Measurements from ENCODE around the gene MYEF2.

Gene MYEF2

DNA sequence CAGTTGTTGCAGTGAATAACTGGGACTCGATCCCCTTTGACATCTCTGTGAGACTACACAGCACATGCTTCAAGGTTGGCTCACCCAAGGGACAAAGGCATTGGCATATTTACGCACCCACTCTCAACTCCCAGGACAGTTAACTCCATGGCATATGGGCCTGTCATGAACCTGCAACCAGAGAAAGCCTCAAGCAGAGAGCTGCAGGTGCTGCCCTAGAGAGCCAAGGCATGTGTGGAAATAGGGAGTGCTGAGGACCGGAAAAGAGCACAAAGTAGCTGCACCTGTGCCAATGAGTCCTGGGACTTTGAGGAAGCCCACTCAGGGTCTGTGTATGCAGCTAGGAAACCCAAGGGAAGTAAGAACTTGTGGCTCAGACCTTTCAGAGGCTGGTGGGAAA, 90.3 kb downstream of the MYEF2 start:
- DNase-seq (ENCODE audit: low read depth in 2 of 2) = no peak

DNA sequence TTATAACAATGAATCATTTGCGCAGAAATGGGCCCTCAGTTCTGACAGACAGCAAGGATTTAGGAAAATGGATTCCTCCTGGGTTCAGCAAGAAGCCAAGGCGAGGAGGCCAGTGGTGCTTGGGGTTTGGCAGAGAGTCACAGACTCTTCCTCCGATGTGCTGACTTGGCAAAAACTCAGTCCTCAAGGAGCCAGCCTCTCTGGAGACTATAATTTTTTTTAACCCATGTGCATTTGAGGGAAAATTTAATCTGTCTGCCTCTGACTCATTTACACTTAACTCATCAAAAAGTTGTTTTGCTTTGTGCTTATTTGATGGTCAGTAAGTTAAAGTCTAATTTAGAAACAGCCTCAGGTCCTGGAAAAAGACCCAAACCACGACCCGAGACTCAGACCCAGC, 91.5 kb downstream of the MYEF2 start:
- no peak for DNase-seq (ENCODE audit: low read depth in 2 of 2)

DNA sequence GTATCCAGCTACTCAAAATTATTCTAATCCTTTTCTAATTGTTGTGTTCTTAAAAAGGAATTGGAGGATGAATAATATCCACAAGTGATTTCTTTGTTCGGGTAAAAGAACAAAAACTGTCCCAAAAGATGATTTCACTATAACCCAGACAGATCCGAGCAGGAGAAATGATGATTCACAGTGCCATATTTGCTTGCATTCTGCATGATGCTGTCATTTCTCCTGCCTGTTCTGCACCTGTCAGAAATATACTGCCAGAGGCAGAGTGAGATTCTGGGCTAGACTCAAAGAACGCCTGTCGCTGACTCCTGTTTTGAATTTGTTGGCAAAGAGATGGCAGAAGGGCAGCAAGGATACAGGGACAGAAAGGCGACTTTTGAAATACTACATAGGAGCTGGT, 92.0 kb downstream of the MYEF2 start:
- no peak for DNase-seq (ENCODE audit: low read depth in 2 of 2)

DNA sequence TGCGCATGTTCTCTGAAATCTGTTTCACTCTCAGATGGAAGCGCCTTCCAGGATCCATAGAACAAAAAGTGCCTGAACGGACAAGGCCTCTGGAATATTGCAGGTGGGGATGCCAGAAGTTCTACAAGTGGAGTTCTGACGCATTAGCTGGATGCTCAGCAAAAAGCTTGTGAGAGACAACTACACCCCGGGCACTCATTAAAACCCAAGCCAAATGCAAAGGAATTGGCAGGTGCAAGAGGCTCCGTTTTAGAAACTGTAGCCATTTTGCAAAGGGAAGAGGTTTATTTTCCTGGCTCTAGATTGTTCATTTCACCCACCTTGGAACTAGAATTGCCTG, 92.5 kb downstream of the MYEF2 start:
- no peak for DNase-seq (ENCODE audit: low read depth in 2 of 2)

DNA sequence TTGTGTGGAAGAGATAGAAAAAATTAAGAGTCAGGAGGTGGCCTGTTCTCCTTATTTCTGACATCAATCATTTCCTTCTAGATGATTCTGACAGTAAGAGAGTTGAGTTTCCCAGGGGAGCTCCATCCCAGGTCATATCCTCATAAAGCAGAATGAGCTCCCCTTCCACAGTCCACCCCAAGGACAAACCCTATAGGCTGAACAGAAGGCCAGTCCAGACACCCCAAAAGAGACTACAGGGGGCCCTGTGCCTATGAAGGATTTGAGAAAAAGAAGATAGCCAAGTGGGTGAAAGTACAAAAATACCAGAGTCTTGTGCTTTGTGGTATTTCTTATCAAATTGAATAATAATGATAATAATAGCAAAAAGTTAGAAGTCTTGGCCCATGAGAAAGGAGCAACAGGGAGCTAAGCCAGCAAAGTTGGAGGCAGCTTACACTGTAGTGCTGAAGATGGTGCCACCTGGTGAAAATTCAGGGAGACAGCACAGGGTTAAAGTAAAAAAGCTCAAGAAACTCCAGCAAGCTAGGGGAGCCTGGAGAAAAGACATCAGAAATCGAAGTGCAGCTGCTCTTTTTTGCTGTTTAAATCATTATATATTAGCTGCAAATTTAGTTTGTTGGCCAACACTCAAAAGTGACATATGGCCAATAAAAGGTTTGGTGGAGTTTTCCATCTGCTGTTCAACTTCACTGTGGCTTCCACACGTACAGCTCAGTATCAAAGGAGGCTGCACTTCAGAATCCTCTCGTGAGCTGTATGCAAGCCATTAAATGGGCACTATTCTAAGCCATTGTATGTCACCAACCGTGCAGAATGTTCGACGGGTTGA, 93.1 kb downstream of the MYEF2 start:
- no peak for DNase-seq (ENCODE audit: low read depth in 2 of 2)
